GM21825 (cell line): ENCODE data around the gene EFTUD2.
"Not testable (repeated sequence)": the region's sequence is repeated elsewhere in the genome, so short reads cannot be mapped to it uniquely, and the experiment has no call there.

Experiments used
- ATAC-seq: cut with Tn5 transposase; IDR thresholded peaks from one replicate; pipeline ENCODE4 v1.9.1; 2021; ENCODE audit warnings: mild to moderate bottlenecking, moderate library complexity; ENCODE audit not compliant: unreplicated experiment

The EFTUD2 gene

DNA sequence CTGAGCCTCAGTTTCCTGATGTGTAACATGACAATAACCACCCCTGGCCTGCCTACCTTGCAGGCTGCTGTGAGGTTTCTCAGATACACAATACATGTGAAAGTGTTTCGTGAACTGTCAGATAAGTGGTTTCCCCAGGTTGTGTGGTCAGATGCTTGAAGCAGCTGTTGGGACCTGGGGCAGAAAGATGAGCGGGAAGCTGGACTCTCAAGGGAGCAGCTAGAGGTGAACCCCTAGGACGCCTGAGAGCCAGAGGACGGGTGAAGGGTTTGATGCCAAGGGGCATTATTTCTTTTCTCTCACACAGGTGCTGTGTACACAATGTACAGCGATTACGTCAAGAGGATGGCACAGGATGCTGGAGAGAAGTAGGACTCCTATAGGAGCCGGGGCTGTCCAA is 49.2 kb downstream of the EFTUD2 start:
- no peak for ATAC-seq

GRCh38 chr17:44848961-44849489 is 50.2 kb downstream of the EFTUD2 start:
- no peak for ATAC-seq

- ATAC-seq: no peak
Measured at GRCh38 chr17:44848257-44848795, 50.9 kb downstream of the EFTUD2 start.

GRCh38 chr17:44847586-44847985 is 51.7 kb downstream of the EFTUD2 start, which contains the start of gene HIGD1B:
Gene HIGD1B (plus strand): TSS chr17:44847883. CDS start chr17:44848153, 270 bp downstream.
- ATAC-seq: no peak

- no peak for ATAC-seq
Measured at GRCh38 chr17:44846206-44846605, 53.0 kb downstream of the EFTUD2 start.

GRCh38 chr17:44844390-44844830 is 54.8 kb downstream of the EFTUD2 start:
- ATAC-seq: no peak

DNA sequence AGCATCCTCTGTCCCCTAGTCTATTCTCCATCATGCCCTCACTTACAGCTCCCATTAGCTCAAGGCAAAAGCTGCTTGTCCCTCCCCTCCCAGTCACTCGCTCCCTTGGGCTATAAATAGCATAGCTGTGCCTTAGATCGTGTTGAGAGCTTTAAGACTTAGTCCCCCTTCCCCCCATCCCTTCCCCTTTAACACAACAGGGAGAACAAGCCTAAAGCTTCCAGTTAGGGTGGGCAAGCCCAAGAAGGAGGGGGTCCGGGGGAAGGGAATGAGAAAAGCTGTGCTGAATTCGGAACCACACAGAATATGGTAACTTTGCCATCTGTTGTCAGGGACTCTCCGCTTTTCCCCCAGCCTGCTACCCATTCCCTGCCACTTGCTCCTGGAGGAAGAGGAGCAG is 56.5 kb downstream of the EFTUD2 start:
- no peak for ATAC-seq

DNA sequence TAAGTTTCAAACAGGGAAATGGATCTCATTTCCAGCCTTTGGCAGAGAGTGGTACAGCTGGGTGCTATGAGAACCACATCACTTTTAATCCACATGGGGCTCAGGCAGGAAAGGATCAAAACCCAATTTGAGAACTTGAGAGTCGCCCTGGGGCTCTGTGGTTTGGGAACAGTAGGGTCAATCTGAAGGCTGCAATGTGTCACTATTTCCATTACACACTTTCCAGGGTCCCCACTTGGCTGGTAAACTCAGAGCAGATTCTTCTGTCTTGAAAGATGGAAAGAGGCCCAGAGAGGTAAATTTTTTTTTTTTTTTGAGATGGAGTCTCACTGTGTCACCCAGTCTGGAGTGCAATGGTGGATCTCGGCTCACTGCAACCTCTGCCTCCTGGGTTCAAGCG is 58.3 kb downstream of the EFTUD2 start:
- ATAC-seq: no peak

DNA sequence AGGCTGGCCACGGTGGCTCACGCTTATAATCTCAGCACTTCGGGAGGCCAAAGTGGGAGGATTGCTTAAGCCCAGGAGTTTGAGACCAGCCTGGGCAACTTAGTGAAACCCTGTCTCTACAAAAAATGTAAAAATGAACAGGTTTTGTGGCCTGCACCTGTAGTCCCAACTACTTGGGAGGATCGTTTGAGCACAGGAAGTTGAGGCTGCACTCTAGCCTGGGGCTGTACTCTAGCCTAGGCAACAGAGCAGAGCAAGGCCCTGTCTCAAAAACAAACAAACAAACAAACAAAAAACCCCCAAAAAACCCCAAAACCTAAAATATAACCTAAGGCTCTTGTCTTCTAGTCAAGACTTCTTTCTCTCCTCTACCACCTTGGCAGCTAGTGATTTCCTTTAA is 59.0 kb downstream of the EFTUD2 start:
- ATAC-seq: no peak

DNA sequence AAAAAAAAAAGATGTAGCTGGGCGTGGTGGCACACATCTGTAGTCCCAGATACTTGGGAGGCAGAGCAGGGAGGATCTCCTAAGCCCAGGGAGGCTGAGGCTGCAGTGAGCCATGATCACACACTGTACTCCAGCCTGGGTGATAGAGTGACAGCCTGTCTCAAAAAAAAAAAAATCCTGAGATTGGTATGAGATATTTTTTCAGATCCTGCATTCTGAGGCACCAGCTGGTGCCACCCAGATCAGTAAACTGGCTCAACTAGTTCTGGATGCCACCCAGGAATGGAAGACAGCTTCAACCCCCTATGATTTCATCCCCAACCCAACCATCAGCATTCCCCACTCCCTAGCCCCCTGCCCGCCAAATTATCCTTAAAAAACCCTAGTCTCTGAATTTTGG is 62.0 kb downstream of the EFTUD2 start:
- no peak for ATAC-seq

GRCh38 chr17:44832805-44833204 is 66.4 kb downstream of the EFTUD2 start:
- no peak for ATAC-seq

DNA sequence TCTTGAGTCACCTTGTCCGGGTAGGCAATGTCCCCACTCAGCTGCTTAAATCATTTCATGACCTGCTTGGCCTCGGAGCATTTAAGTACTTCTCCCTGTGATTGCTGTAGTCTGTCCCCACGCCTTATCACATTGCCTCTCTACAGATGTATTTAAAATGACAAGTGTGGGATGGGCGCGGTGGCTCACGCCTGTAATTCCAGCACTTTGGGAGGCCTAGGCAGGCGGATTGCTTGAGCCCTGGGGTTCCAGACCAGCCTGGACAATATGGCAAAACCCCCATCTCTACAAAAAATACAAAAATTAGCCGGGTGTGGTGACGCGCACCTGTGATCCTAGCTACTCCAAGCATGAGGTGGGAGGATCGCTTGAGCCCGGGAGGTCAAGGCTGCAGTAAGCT is 67.9 kb downstream of the EFTUD2 start:
- no peak for ATAC-seq

- ATAC-seq: no peak
Measured at GRCh38 chr17:44830359-44831288, 68.6 kb downstream of the EFTUD2 start.

DNA sequence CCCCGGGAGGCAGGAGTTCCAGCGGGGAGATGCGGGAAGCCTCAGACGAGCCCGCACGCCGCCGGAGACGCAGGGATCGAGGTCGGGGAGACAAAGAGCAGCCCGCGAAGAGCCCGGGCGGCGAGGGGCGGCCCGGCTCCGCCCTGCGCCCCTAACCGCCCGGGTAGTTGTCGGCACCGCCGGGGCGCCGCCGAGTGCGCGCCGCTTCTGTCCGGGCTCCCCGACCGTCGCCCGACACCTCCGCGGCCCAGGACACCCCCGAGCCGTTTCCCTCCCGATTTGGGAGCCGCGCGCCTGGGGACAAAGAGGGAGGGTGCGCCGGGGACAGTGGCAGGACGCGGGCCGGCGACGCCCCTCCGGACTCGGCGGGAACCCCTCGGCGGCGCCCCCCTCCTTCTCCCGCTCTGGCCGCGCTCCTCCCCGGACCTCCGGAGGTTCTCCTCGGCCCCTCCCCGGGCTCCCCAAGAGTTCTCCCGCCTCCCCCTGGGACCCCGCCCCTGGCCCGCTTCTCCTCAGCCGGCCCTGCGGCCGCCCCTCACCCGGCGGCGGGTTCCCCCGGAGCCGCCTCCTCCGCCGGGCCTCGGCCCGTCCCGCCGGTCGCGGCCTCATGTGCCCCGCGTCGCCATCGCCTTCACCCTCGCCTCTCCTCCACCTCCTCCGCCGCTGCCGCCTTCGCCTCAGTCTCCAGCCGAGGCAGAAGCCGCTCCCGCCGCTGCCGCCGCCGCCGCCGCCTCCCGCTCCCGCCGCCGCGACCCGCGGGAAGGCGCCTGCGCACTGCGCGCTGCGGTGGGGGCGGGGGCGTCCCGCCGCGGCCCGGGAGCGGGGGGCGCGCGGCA is 69.5 kb downstream of the EFTUD2 start, which contains the start of gene GJC1:
Gene GJC1 (minus strand): TSS at position 765 of the 836 bp plus-strand sequence. CDS start 24,470 bp downstream, outside the sequence.
- ATAC-seq: no peak

- ATAC-seq: no peak
Measured at GRCh38 chr17:44828919-44829522, 70.2 kb downstream of the EFTUD2 start.

GRCh38 chr17:44827863-44828262 is 71.4 kb downstream of the EFTUD2 start:
- no peak for ATAC-seq

DNA sequence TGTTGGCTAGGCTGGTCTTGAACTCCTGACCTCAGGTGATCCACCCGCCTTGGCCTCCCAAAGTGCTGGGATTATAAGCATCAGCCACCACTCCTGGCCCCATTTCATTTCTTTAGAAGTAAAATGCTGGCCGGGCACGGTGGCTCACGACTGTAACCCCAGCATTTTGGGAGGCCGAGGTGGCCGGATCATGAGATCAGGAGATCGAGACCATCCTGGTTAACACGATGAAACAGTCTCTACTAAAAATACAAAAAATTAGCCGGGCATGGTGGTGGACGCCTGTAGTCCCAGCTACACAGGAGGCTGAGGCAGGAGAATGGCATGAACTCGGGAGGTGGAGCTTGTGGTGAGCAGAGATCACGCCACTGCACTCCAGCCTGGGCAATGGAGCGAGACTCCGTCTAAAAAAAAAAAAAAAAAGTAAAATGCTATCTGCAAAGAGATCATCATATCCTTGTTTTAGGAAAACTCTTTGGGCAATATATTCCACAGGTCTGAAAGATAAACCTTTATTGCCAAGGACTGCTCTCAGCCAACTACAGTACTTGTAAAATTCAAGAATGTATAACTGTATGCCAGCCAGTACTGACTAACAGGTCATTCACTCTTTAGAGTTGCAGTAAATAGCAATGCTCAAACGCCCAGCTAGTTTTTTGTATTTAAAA is 73.0 kb downstream of the EFTUD2 start:
- ATAC-seq: no peak

GRCh38 chr17:44825236-44825635 is 74.0 kb downstream of the EFTUD2 start:
- ATAC-seq: not testable (repeated sequence)

DNA sequence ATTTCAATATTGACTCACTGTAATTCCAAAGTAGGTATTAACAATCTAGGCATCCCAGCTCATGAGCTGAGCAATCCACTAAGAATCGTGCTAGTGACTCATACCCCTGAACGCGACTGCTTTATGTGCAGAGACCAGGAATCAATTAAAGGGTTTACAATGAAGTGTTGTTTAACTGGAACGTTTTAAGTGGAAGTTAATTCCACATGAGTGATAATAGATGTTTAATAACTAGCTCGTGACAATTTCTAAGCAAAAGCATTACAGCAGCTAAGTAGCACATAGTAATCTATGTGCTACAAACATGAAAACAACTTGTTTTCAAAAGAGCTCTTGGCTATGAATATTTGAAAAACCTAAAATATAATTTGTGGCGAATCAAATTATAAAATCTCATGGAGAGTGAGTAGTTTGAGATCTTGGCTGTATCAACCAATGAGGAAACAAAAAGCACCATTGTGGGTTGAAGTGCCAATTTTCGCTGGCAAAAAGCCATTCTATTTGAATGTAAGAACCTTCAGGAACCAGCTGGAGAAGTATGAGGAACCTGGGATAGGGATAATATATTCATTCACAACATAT is 78.5 kb downstream of the EFTUD2 start:
- no peak for ATAC-seq

GRCh38 chr17:44818508-44818907 is 80.7 kb downstream of the EFTUD2 start:
- not testable (repeated sequence) for ATAC-seq
